GM12874 (cell line): ENCODE results near the gene MGAT3.

Source experiments
- TF ChIP-seq, protein P1 (sequence below): IDR thresholded peaks from 2 replicates; pipeline ENCODE4 v1.5.1; 2011; ENCODE audit warnings: low read depth, mild to moderate bottlenecking, control low read depth, low read length, moderate library complexity; ENCODE audit not compliant: insufficient read depth

MGAT3 gene

DNA sequence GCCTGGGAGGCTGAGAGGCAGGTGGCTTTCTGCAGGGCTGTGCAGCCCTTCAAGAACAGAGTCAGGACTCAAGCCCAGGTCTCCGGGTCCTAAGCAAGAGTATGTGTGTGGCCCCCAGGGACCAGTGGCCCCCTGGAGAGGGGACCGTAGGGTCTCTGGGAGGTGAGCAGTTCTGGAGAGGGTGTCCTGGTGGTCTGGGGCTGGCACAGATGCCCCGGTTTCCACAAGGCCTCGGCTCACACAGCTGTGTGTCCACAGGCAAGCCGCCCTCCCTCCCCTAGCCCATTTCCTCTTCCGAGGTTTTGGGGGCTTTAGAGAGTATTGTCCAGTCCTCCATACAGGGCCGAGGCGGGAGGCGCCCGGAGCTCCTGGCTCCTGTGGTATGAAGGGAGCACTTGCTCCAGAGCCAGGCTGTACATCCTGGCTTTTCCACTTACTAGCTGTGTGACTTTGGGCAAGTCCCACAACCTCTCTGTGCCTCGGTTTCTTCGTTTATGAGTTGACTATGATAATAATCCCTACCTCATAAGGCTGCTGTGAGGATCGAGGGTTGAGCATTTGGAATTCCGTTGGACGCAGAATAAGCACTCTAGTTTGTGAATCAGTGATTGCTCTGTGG, 79.1 kb downstream of the MGAT3 start:
- TF ChIP-seq, protein P1, sequence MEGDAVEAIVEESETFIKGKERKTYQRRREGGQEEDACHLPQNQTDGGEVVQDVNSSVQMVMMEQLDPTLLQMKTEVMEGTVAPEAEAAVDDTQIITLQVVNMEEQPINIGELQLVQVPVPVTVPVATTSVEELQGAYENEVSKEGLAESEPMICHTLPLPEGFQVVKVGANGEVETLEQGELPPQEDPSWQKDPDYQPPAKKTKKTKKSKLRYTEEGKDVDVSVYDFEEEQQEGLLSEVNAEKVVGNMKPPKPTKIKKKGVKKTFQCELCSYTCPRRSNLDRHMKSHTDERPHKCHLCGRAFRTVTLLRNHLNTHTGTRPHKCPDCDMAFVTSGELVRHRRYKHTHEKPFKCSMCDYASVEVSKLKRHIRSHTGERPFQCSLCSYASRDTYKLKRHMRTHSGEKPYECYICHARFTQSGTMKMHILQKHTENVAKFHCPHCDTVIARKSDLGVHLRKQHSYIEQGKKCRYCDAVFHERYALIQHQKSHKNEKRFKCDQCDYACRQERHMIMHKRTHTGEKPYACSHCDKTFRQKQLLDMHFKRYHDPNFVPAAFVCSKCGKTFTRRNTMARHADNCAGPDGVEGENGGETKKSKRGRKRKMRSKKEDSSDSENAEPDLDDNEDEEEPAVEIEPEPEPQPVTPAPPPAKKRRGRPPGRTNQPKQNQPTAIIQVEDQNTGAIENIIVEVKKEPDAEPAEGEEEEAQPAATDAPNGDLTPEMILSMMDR = no peak

DNA sequence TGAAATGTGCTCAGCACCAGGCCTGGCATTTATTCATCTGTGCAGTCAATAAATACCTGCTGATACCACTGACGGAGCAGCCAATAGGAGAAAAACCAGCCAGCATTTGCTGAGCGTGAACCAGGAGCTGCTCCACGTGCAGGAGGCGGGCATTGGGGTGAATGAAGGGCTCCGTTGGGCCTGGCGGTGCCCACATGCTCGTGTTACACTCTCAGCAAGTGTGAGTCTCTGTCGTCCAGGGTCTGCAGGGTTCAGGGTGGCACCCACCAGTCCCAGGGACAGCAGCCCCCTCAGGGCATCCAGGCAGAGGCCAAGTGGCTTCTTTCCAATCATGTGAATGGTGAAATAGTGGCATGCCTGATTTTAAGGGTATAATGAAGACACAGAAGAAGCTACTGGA, 79.9 kb downstream of the MGAT3 start:
- TF ChIP-seq, protein P1 = no peak

DNA sequence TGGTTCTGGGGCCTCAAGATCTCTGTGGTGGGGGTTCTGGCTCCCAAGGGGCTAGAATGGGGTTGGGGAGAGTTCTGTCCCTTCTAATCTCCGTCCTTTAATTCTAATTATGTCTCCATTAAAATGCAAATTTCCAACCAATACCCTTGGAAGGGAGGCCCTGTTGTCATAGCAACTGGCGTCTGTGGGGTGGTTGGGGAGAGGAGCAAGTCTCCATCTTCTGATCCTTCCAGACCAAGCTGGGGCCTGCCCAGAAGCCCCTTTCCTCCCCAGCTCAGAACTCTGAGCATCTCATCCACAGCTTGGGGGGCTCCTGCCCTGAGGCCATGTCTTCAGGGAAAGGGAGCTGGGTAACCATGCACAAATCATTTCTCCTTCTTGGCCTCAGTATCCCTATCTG, 81.2 kb downstream of the MGAT3 start:
- TF ChIP-seq, protein P1 = no peak
